Fibroblast of villous mesenchyme (primary cell): ENCODE measurements around the gene TSHZ2. TPM values are rescaled to one million over a fixed set of nuclear protein-coding genes. Genes with fewer than 3 reads are reported as not detected.

Experiments used
- DNase-seq: peaks from one replicate; pipeline ENCODE4 v3.0.0-alpha.2; 2010; ENCODE audit warnings: low read depth
- H3K4me3 ChIP-seq: 2 replicates; pipeline ENCODE4 v1.5.1; 2011; ENCODE audit warnings: low read depth, mild to moderate bottlenecking, low read length
- CTCF ChIP-seq: IDR thresholded peaks from 2 replicates; pipeline ENCODE4 v1.5.1; 2012; ENCODE audit warnings: low read depth, mild to moderate bottlenecking, low read length; ENCODE audit not compliant: insufficient read depth
- total RNA-seq: library from RNA; depleted of rRNA; stranded (reverse); fragments of >200 nt; gene quantifications from 2 replicates; pipeline ENCODE4 v1.2.3, GENCODE V29; 2012

Gene TSHZ2
- total RNA-seq, 1 donor, result 2.6 TPM

GRCh38 chr20:53220482-53221307 lies 248.5 kb downstream of the TSHZ2 start:
- no peak for TF ChIP-seq CTCF
- no peak for DNase-seq
- H3K4me3 ChIP-seq, result no peak overlapping the region

GRCh38 chr20:53221731-53222130 lies 249.6 kb downstream of the TSHZ2 start:
- TF ChIP-seq CTCF, result no peak
- no peak for DNase-seq
- H3K4me3 ChIP-seq, result no peak overlapping the region

GRCh38 chr20:53222416-53222815 lies 250.3 kb downstream of the TSHZ2 start:
- no peak overlapping the region for H3K4me3 ChIP-seq
- no peak for TF ChIP-seq CTCF
- DNase-seq, result no peak

- DNase-seq, result no peak
- no peak overlapping the region for H3K4me3 ChIP-seq
- TF ChIP-seq CTCF, result no peak
Observed at GRCh38 chr20:53222932-53223331, 250.8 kb downstream of the TSHZ2 start.

GRCh38 chr20:53223626-53224172 lies 251.5 kb downstream of the TSHZ2 start:
- TF ChIP-seq CTCF, result no peak
- no peak for DNase-seq
- no peak overlapping the region for H3K4me3 ChIP-seq

GRCh38 chr20:53224851-53225250 lies 252.7 kb downstream of the TSHZ2 start:
- no peak for TF ChIP-seq CTCF
- H3K4me3 ChIP-seq, result no peak overlapping the region
- DNase-seq, result peak; percentile 68
